ENCODE data around the gene ZNF20.

DNA sequence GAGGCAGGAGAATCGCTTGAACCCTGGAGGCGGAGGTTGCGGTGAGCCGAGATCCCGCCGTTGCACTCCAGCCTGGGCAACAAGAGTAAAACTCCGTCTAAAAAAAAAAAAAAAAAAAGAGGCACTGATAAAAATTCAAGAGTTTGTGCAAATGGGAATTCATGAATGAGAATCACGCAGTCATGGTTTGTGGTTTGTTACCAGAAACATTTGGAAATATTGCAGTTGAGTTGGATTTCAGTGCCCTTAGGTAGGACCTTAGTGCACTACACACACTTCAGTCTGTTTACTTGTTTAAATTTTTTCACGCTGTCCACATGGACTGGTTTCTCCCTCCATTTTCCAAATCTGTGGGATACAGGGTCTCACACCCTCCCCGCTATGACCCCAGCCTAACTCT is 47.2 kb downstream of the ZNF20 start:
- TF ChIP-seq, protein P1, sequence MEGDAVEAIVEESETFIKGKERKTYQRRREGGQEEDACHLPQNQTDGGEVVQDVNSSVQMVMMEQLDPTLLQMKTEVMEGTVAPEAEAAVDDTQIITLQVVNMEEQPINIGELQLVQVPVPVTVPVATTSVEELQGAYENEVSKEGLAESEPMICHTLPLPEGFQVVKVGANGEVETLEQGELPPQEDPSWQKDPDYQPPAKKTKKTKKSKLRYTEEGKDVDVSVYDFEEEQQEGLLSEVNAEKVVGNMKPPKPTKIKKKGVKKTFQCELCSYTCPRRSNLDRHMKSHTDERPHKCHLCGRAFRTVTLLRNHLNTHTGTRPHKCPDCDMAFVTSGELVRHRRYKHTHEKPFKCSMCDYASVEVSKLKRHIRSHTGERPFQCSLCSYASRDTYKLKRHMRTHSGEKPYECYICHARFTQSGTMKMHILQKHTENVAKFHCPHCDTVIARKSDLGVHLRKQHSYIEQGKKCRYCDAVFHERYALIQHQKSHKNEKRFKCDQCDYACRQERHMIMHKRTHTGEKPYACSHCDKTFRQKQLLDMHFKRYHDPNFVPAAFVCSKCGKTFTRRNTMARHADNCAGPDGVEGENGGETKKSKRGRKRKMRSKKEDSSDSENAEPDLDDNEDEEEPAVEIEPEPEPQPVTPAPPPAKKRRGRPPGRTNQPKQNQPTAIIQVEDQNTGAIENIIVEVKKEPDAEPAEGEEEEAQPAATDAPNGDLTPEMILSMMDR (IDR thresholded peaks at IDR 0.05; ENCODE audit: low read depth, low read length), result no peak
- no peak for TF ChIP-seq EZH2phosphoT487 (IDR thresholded peaks at IDR 0.05; ENCODE audit: low read depth)
